K562 (cell line): ENCODE results near the gene NTF4. TPM values are rescaled to one million over a fixed set of nuclear protein-coding genes. Genes with fewer than 3 reads are reported as not detected.
"Not testable (repeated sequence)": the region's sequence is repeated elsewhere in the genome, so short reads cannot be mapped to it uniquely, and the experiment has no call there.

Experiments
- ATAC-seq: fragments of 200-7000 bp; cut with Tn5 transposase; 3 replicates; pipeline ENCODE4 v1.9.1; 2020; ENCODE audit warnings: moderate library complexity
- BruUV-seq: library from RNA; stranded (reverse); fragments of 400-500 nt; replicated peaks from 2 replicates; lab custom pipeline; 2021; lab: Mats Ljungman, UMichigan
- CTCF ChIA-PET: fragments of 300-600 bp; formaldehyde crosslinking; extraction: SDS; loops from one replicate; lab custom pipeline; 2021; ENCODE audit warnings: low intra/inter-chr PET ratio; lab: Yijun Ruan, JAX
- POLR2A ChIA-PET: fragments of 300-600, 350-650 bp; sonication (Branson Sonifier 250); formaldehyde crosslinking; extraction: SDS; loops from one replicate; lab custom pipeline; 2021; ENCODE audit warnings: antibody characterized with exemption, inconsistent platforms; lab: Yijun Ruan, JAX
- DNase-seq, 4 experiments: peaks; one replicate each; pipeline versions ENCODE4 v3.0.0 to v3.0.0-alpha.2; 2011 to 2018; ENCODE audit warnings: low spot score in 3 of 4, mixed read lengths in 3 of 4; ENCODE audit errors: extremely low read depth in 1 of 4
- FAIRE-seq: peaks from 2 replicates; lab custom pipeline; 2011; peaks lifted over from hg19 to GRCh38; lab: Jason Lieb, UNC
- H2AFZ ChIP-seq: 2 replicates; pipeline ENCODE4 v1.6.0; 2011; ENCODE audit warnings: low read depth, low read length, control low read depth, inconsistent platforms
- H3K27ac ChIP-seq: fragments of 200-600 bp; 3 replicates; pipeline ENCODE4 v1.8.0; 2011; ENCODE audit warnings: low read depth, mild to moderate bottlenecking, control low read depth, inconsistent platforms, low read length, moderate library complexity, mixed read lengths; ENCODE audit errors: extremely low read depth
- H3K27me3 ChIP-seq, 2 experiments: fragments of 300-600 bp in 1 of 2; 2 replicates in 1 of 2; 3 replicates in 1 of 2; pipeline versions ENCODE4 v1.6.0 to v1.8.0; 2011; ENCODE audit warnings: inconsistent platforms in 2 of 2, low read length in 2 of 2, mild to moderate bottlenecking in 1 of 2, mixed read lengths in 1 of 2, moderate library complexity in 1 of 2; ENCODE audit not compliant: control insufficient read depth in 2 of 2, insufficient read depth in 2 of 2
- H3K36me3 ChIP-seq: fragments of 300-600 bp; 3 replicates; pipeline ENCODE4 v1.8.0; 2011; ENCODE audit warnings: mild to moderate bottlenecking, low read length, inconsistent platforms; ENCODE audit not compliant: control insufficient read depth, insufficient read depth
- H3K4me1 ChIP-seq, 2 experiments: fragments of 200-600 bp in 1 of 2; replicated peaks in 1 of 2; 2 replicates in 1 of 2; 3 replicates in 1 of 2; pipeline versions ENCODE4 v1.5.1 to v1.8.0; 2011; ENCODE audit warnings: inconsistent platforms in 2 of 2, low read length in 2 of 2, mild to moderate bottlenecking in 1 of 2, mixed read lengths in 1 of 2, moderate library complexity in 1 of 2; ENCODE audit not compliant: control insufficient read depth in 2 of 2, insufficient read depth in 2 of 2
- H3K4me2 ChIP-seq: 2 replicates; pipeline ENCODE4 v1.6.1; 2011; ENCODE audit warnings: low read length, control low read depth, inconsistent platforms, mixed read lengths; ENCODE audit not compliant: insufficient read depth
- H3K4me3 ChIP-seq: fragments of 200-600 bp; sonication (generic), shearing (Covaris generic); 2 replicates; pipeline ENCODE4 v1.5.1; 2016; ENCODE audit warnings: control low read depth, inconsistent platforms
- H3K79me2 ChIP-seq: fragments of 200-600 bp; 3 replicates; pipeline ENCODE4 v1.8.0; 2011; ENCODE audit warnings: low read length, inconsistent platforms; ENCODE audit not compliant: control insufficient read depth, insufficient read depth
- H3K9ac ChIP-seq, 2 experiments: 2 replicates each; pipeline versions ENCODE4 v1.6.0 to v1.6.1; 2011; ENCODE audit warnings: low read depth in 2 of 2, low read length in 2 of 2, control low read depth in 1 of 2, inconsistent platforms in 1 of 2, mild to moderate bottlenecking in 1 of 2, mixed read lengths in 1 of 2; ENCODE audit not compliant: insufficient read depth in 1 of 2
- H3K9me1 ChIP-seq: one replicate; pipeline ENCODE4 v1.6.0; 2011; ENCODE audit warnings: inconsistent platforms, mild to moderate bottlenecking, low read length, moderate library complexity; ENCODE audit not compliant: control insufficient read depth, insufficient read depth
- H3K9me3 ChIP-seq: replicated peaks from 2 replicates; pipeline ENCODE4 v1.5.1; 2011; ENCODE audit warnings: low read depth, low read length, inconsistent platforms; ENCODE audit not compliant: control insufficient read depth, insufficient read depth
- H4K20me1 ChIP-seq: replicated peaks from 2 replicates; pipeline ENCODE4 v1.6.1; 2011; ENCODE audit warnings: low read length, inconsistent platforms, mixed read lengths; ENCODE audit not compliant: control insufficient read depth, insufficient read depth
- BHLHE40 ChIP-seq: IDR thresholded peaks from 2 replicates; pipeline ENCODE4 v1.6.1; 2011; ENCODE audit warnings: low read length, improper control_type of control experiment
- CSDE1 ChIP-seq, 2 experiments: fragments of 450-650 bp; IDR thresholded peaks; 2 replicates each; pipeline ENCODE4 v1.6.1; 2016; ENCODE audit warnings: mild to moderate bottlenecking in 1 of 2
- CTBP1 ChIP-seq: fragments of 450-650 bp; IDR thresholded peaks from 2 replicates; pipeline ENCODE4 v1.6.1; 2016; ENCODE audit warnings: borderline replicate concordance
- CTCFL ChIP-seq: IDR thresholded peaks from 2 replicates; pipeline ENCODE4 v1.6.1; 2011; ENCODE audit warnings: borderline replicate concordance, low read depth, mild to moderate bottlenecking, moderate library complexity, low read length; ENCODE audit not compliant: insufficient read depth, poor library complexity, severe bottlenecking
- JUND ChIP-seq, 2 experiments: IDR thresholded peaks; 2 replicates in 1 of 2; 3 replicates in 1 of 2; pipeline ENCODE4 v1.6.1; 2011; ENCODE audit warnings: borderline replicate concordance in 2 of 2, low read depth in 2 of 2, low read length in 2 of 2, improper control_type of control experiment in 1 of 2, missing biosample characterization in 1 of 2, missing genetic modification characterization in 1 of 2, missing genetic modification reagents in 1 of 2
- KDM1A ChIP-seq, 2 experiments: fragments of 450-650 bp; IDR thresholded peaks; 2 replicates each; pipeline ENCODE4 v1.6.1; 2016; ENCODE audit warnings: mild to moderate bottlenecking in 2 of 2
- KLF16 ChIP-seq: IDR thresholded peaks from 2 replicates; pipeline ENCODE4 v1.6.1; 2016; ENCODE audit warnings: antibody characterized with exemption
- L3MBTL2 ChIP-seq: fragments of 450-650 bp; IDR thresholded peaks from 2 replicates; pipeline ENCODE4 v1.6.1; 2016; ENCODE audit warnings: mild to moderate bottlenecking, moderate library complexity
- POLR3A ChIP-seq: IDR thresholded peaks from 2 replicates; pipeline ENCODE4 v1.6.1; 2011; ENCODE audit warnings: borderline replicate concordance, mild to moderate bottlenecking, moderate library complexity; ENCODE audit not compliant: insufficient read length, insufficient read depth; ENCODE audit errors: extremely low read depth
- RFX5 ChIP-seq: IDR thresholded peaks from 2 replicates; pipeline ENCODE4 v1.6.1; 2011; ENCODE audit warnings: low read depth, mild to moderate bottlenecking, improper control_type of control experiment, low read length
- SMC3 ChIP-seq: conservative IDR thresholded peaks from 2 replicates; pipeline ENCODE4 v1.6.1; 2011; ENCODE audit warnings: low read depth, low read length, improper control_type of control experiment; ENCODE audit not compliant: insufficient read depth
- TARDBP ChIP-seq: fragments of 450-650 bp; IDR thresholded peaks from 2 replicates; pipeline ENCODE4 v1.6.1; 2016
- TBL1XR1 ChIP-seq, 2 experiments: IDR thresholded peaks; 2 replicates each; pipeline ENCODE4 v1.6.1; 2012; ENCODE audit warnings: improper control_type of control experiment in 2 of 2, low read length in 2 of 2, mild to moderate bottlenecking in 1 of 2
- TBP ChIP-seq: optimal IDR thresholded peaks from 2 replicates; pipeline ENCODE3; 2011; ENCODE audit warnings: low read depth, low read length, improper control_type of control experiment
- TCF7L2 ChIP-seq: fragments of 150-350 bp; IDR thresholded peaks from 2 replicates; pipeline ENCODE4 v1.6.1; 2016; ENCODE audit warnings: low read depth, mild to moderate bottlenecking, low read length, moderate library complexity
- WGBS: fragments of 100-300 bp; shearing (Covaris generic); methylation state at CpG from one replicate; pipeline ENCODE4 v1.1.6; 2016; ENCODE audit warnings: low coverage, mixed read lengths; ENCODE audit not compliant: insufficient coverage; ENCODE audit errors: missing lambda C conversion rate; 5-methylcytosine and 5-hydroxymethylcytosine counted together
- in situ Hi-C: fragments of 300-500 bp; cut with MboI; formaldehyde crosslinking; loops from 4 replicates; pipeline ENCODE4 v1.15.0; 2018; ENCODE audit warnings: inconsistent platforms, mixed read lengths
- intact Hi-C: fragments of 100-400 bp; cut with micrococcal nuclease; formaldehyde crosslinking; loops from 2 replicates; pipeline ENCODE4 v1.14.2; 2022
- polyA plus RNA-seq, 8 experiments: library from polyadenylated mRNA; depleted of rRNA in 4 of 8; stranded (reverse) in 5 of 8; unstranded in 3 of 8; fragments of >200 nt; fragmentation: Nextera tagmentation in 2 of 8; fragmentation: Illumina TruSeq in 1 of 8; extraction: Ambion mirVana in 2 of 8; extraction: Trizol in 1 of 8; gene quantifications; 2 replicates each; pipeline versions ENCODE4 v1.2.1 to v1.2.3, GENCODE V29; 2011 to 2014; ENCODE audit warnings: inconsistent platforms in 1 of 8, missing spikeins in 1 of 8
- total RNA-seq, 7 experiments: library from RNA; depleted of rRNA in 6 of 7; stranded (reverse); fragments of >200 nt in 6 of 7; fragmentation: Illumina TruSeq in 2 of 7; extraction: Trizol in 2 of 7; gene quantifications; 2 replicates each; pipeline versions ENCODE4 v1.2.1 to v1.2.3, GENCODE V29; 2011 to 2021; ENCODE audit warnings: low replicate concordance in 1 of 7

The NTF4 gene
- total and polyA plus RNA-seq, 9 of the 15 experiments (the other 6 are each of a cell fraction or from before 2014, with no cell fraction given): not detected

GRCh38 chr19:49038111-49038510 is 26.5 kb downstream of the NTF4 start:
- H4K20me1 ChIP-seq, H3K4me3 ChIP-seq, CTCF ChIA-PET, H2AFZ ChIP-seq, FAIRE-seq, H3K4me1 ChIP-seq, H3K9me3 ChIP-seq, H3K36me3 ChIP-seq, ATAC-seq, H3K4me2 ChIP-seq, in situ Hi-C loops, POLR2A ChIA-PET, H3K9ac ChIP-seq, BruUV-seq, H3K79me2 ChIP-seq, intact Hi-C loops, H3K27me3 ChIP-seq, DNase-seq, H3K27ac ChIP-seq, H3K9me1 ChIP-seq: not testable (repeated sequence)
- WGBS: 7% methylated on average over 6 of the region's 8 CpGs

- H3K4me1 ChIP-seq, H3K27me3 ChIP-seq, H3K27ac ChIP-seq, H2AFZ ChIP-seq, H3K79me2 ChIP-seq, H3K9me1 ChIP-seq, H3K4me2 ChIP-seq, H3K36me3 ChIP-seq, H3K9ac ChIP-seq, CTCF ChIA-PET, intact Hi-C loops, in situ Hi-C loops, H3K9me3 ChIP-seq, H4K20me1 ChIP-seq, H3K4me3 ChIP-seq, BruUV-seq, POLR2A ChIA-PET: not testable (repeated sequence)
- ATAC-seq (peak; percentile 93), DNase-seq (peak; percentile 78 to 89 (median 83)), FAIRE-seq (peak; percentile 96)
- WGBS: 0% methylated on average over 13 of the region's 18 CpGs
- TF ChIP-seq TBP: peak; percentile 94
- TF ChIP-seq SMC3: 0 out of 2 replicates have a peak, but pooled peaks have one; percentile 22
- TF ChIP-seq TCF7L2: peak; percentile 87
- 0 out of 2 replicates have a peak, but pooled peaks have one; percentile 27 for TF ChIP-seq TARDBP
- TF ChIP-seq POLR3A: peak; percentile 76
- TF ChIP-seq CSDE1 (IDR thresholded peaks at IDR 0.05): peak in 1 of 2 experiments; percentile 53; a peak in 1 of 4 replicates
- peak; percentile 96 for TF ChIP-seq CTBP1
- 0 out of 2 replicates have a peak, but pooled peaks have one; percentile 4 for TF ChIP-seq BHLHE40
- TF ChIP-seq CTCFL: peak; percentile 57
- peak; percentile 47; the same call in 1 of the 2 replicates for TF ChIP-seq RFX5
- TF ChIP-seq KDM1A (IDR thresholded peaks at IDR 0.05): peak; percentile 84 to 93
- TF ChIP-seq JUND (IDR thresholded peaks at IDR 0.05; ENCODE audit: borderline replicate concordance, low read depth, low read length): peak; percentile 82
- TF ChIP-seq JUND (tag; IDR thresholded peaks at IDR 0.05; ENCODE audit: borderline replicate concordance, low read depth, low read length): peak; percentile 65; the same call in 1 of the 3 replicates
- peak; percentile 29; the same call in 1 of the 2 replicates for TF ChIP-seq L3MBTL2
- TF ChIP-seq TBL1XR1 (IDR thresholded peaks at IDR 0.05; ENCODE audit: low read length in 2 of 2): 0 out of 4 replicates have a peak, but pooled peaks of 1 of the 2 experiments have one; percentile 31
- TF ChIP-seq KLF16: 0 out of 2 replicates have a peak, but pooled peaks have one; percentile 36
These were observed 27.8 kb downstream of the NTF4 start, which contains the start of gene CGB1 for GRCh38 chr19:49036815-49037214. Gene CGB1, minus strand, starts transcription at chr19:49036895. Its CDS starts 184 bp downstream, at chr19:49036711.
